Activated T-helper 1 cell treated with Interleukin-2 at 50 U/mL for 16 hours (primary cell): Measurements from ENCODE around the gene FBXO40.

ENCODE experiments used
- DNase-seq: peaks from one replicate; pipeline ENCODE4 v3.0.0-alpha.2; 2020; ENCODE audit warnings: low read depth

The FBXO40 gene

GRCh38 chr3:121619691-121620090 lies 26.5 kb downstream of the FBXO40 start:
- DNase-seq, result no peak

DNA sequence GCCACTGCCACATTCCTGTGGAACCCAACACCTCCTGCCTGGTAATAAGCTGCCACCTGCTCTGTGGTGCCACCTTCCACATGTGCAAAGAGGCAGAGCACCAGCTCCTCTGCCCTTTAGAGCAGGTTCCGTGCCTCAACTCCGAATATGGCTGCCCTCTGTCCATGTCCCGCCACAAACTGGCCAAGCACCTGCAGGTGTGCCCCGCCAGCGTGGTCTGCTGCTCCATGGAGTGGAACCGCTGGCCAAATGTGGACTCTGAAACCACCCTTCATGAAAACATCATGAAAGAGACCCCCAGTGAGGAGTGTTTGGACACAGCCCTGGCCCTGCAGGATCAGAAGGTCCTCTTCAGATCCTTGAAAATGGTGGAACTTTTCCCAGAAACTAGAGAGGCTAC lies 28.3 kb downstream of the FBXO40 start:
- DNase-seq, result no peak

GRCh38 chr3:121624147-121624899 lies 31.1 kb downstream of the FBXO40 start:
- no peak for DNase-seq

- no peak for DNase-seq
These were observed 33.3 kb downstream of the FBXO40 start for GRCh38 chr3:121626495-121626894.

GRCh38 chr3:121627211-121627610 lies 34.0 kb downstream of the FBXO40 start:
- no peak for DNase-seq

GRCh38 chr3:121627622-121628021 lies 34.4 kb downstream of the FBXO40 start:
- DNase-seq, result no peak

- no peak for DNase-seq
These were observed 36.4 kb downstream of the FBXO40 start for GRCh38 chr3:121629601-121630000.

GRCh38 chr3:121630355-121630754 lies 37.2 kb downstream of the FBXO40 start:
- DNase-seq, result no peak

DNA sequence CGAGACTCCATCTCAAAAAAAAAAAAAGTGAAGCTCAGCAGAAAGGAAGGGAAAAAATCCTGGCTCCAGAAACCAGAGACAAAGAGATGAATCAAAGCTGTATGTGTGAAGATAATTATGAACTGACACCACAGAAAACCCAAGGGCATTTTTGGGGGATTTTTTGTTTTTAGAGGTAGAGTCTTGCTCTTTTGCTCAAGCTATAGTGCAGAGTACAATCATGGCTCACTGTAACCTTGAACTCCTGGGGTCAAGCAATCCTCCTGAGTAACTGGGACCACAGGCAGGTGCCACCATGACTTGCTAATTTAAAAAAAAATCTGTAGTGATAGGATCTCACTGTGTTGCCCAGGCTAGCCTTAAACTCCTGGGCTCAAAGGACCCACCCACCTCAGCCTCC lies 44.7 kb downstream of the FBXO40 start:
- no peak for DNase-seq

- DNase-seq, result no peak
These were observed 47.9 kb downstream of the FBXO40 start for GRCh38 chr3:121641127-121641526.

DNA sequence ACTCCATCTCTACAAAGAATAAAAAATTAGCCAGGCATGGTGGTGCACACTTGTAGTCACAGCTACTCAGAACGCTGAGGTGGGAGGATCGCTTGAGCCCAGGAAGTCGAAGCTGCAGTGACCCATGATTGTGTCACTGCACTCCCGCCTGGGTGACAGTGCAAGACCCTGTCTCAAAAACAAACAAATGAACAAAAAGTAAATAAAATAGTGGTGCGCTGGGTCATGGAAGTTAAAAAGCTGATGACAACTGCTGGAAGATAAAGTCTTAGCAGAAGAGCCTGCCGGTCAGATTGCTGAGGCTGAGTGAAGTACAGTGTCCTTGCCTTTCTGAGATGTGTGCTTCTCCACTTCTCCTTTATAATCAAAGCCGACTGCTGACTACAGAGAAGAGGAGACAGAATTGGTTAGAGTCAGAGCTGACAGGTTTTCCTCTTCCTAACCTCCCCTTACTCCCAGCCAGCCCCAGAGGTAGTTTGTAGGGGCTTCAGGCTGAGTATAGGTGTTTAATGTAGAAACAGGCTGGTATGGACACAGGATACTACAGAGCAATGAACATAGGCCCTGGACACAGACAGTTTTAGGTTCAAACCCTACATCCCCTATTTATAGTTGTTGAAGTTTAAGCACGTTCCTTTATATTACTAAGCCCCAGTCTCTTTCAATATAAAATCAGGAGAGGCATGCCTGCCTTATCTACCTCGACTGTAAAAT lies 49.6 kb downstream of the FBXO40 start:
- no peak for DNase-seq

GRCh38 chr3:121645054-121645453 lies 51.9 kb downstream of the FBXO40 start:
- DNase-seq, result no peak

DNA sequence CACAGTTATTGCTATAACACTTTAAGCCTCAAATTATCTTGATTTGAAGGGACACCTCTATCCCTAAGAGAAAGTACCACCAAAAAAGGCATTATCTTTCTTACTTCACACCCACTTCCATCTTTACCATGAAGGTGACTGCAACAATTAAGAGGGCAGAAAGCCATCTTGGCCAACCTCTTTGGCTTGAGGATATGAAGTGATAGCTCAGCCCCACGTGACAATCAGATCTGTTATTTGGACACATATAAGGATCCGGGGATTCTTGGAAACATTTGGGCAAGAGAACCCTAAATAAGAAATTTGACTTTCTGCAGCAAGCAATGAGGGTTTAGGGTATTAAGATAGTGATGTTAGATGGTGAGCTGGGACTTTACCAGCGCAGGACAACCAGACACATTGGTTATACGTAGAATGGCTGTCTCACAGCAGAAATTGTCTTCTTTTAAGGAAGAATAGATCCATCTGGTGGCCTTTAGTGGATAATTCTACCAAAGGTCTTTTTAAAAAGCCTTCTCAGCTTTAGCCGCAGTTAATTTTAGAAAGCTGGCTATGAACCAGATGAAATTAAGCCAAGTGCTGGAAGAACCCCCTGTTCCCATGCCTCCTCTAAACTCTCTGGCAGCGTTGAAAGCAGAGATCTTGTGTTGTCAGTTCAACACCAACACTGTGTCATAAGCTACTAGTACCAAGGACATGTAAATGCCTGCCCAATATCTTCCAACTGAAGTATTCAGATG lies 55.2 kb downstream of the FBXO40 start:
- no peak for DNase-seq

GRCh38 chr3:121649645-121650044 lies 56.5 kb downstream of the FBXO40 start:
- DNase-seq, result no peak

DNA sequence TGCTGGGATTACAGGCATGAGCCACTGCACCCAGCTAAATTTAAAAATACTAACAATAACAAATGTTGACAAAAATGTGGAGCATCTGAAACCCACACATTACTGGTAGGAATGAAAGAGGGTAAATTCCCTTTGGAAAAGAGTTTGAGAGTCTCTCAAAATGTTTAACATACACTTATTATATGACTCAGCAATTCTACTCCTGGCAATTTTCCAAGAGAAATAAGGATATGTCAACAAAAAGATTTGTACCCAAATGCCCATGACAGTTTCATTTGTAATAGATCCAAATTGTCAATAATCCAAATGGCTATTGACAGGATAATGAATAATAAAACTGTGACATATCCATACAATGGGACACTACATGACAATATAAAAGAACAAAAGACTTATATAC lies 58.5 kb downstream of the FBXO40 start:
- no peak for DNase-seq

- DNase-seq, result no peak
These were observed 61.6 kb downstream of the FBXO40 start for GRCh38 chr3:121654493-121655385.

GRCh38 chr3:121658716-121659435 lies 65.7 kb downstream of the FBXO40 start:
- no peak for DNase-seq

DNA sequence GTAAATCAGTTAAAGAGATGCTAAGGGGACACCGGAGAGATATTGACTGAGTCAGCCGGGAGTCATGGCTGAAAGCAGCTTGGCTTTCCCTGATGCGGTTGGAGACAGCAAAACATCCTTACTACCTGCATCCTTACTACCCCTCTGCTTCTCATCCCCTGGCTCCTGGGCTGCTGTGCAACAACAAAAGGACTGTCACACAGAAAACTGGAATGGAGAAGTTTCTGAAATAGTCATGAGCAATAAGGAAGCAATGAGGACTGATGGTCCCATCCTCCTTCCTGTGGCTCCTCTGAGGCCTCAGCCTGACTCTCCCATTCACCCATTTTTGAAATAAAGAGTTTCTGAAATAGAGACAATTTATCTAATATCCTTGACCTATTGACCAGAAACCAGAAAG lies 66.4 kb downstream of the FBXO40 start:
- no peak for DNase-seq

DNA sequence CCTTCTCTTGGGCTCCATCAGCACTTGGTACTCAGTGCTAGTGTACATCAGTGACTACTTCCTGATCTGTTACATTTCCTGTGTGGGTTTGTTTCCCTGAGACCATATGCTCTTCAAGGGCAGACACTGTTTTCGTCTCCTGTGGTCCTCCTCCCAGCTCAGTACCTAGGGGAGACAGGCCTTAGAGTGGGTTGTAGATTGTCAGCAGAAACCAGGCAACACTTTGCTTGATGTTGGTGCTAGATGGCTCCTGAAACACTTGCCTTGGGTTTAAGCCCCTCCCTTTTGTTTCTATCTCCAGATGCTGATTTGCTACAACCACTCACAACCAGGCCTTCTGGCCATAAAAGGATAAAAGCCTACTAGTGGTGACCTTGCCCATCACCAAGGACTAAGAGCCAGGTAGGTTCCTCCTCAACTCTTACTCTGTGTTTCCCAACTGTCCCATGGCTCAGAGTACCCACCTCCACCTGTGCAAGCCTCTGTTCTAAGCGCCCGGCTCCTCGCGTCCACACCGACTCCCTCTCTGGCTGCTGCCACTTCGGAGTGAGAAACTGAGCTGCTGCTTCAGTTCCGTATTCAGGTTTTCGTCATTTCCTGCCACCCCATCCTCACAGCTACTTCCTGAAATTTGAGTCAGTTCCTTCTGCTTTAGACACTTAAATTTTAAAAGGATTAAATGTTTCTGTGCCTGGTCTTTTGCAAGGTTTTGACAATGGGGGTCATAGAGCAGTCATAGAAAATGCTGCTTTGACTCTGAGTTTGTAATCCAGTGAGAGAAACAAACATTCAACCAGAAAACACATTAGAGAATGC lies 67.4 kb downstream of the FBXO40 start, which contains the start of gene HCLS1:
TSS of gene HCLS1 (minus strand) at position 548 of the 816 bp plus-strand sequence. CDS start 2,556 bp downstream, outside the sequence.
- peak; percentile 51 for DNase-seq

GRCh38 chr3:121661376-121661775 lies 68.2 kb downstream of the FBXO40 start:
- no peak for DNase-seq
